GM10266 (cell line): ENCODE results near the gene FAM174B.

Source experiments
- DNase-seq: peaks from one replicate; pipeline ENCODE4 v3.0.0; 2012; ENCODE audit errors: extremely low spot score
- CTCF ChIP-seq: IDR thresholded peaks from 2 replicates; pipeline ENCODE4 v1.5.1; 2012; ENCODE audit warnings: mild to moderate bottlenecking, low read depth; ENCODE audit not compliant: control insufficient read depth, insufficient read depth; ENCODE audit errors: missing control alignments

The FAM174B gene

GRCh38 chr15:92634671-92635201, 20.8 kb downstream of the FAM174B start:
- no peak for DNase-seq
- no peak for TF ChIP-seq CTCF

- no peak for DNase-seq
- TF ChIP-seq CTCF: no peak
These were observed 21.5 kb downstream of the FAM174B start for GRCh38 chr15:92634060-92634459.

DNA sequence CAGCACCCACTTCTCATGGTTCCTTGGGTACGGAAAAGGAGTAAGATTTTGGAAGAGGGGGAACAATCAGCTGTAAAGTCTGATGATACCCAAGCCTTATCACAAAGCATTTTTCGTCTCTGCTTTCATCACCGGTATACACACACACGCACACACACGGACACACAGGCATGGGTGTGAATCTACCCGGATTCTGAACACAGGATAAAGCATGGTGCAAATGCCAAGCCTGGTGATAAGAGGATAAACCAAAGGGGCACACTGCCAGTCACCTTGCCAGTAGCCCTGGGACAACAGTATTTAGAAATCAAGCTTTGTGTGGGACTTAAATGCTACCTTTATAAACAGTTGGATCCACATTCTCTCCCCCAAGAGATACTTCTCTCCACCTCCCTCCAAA, 22.2 kb downstream of the FAM174B start:
- DNase-seq: no peak
- no peak for TF ChIP-seq CTCF

GRCh38 chr15:92633001-92633400, 22.6 kb downstream of the FAM174B start:
- DNase-seq: no peak
- no peak for TF ChIP-seq CTCF

- TF ChIP-seq CTCF: no peak
- no peak for DNase-seq
These were observed 23.9 kb downstream of the FAM174B start for GRCh38 chr15:92631721-92632120.

- DNase-seq: no peak
- TF ChIP-seq CTCF: no peak
These were observed 25.5 kb downstream of the FAM174B start for GRCh38 chr15:92629975-92630626.

GRCh38 chr15:92629276-92629974, 26.1 kb downstream of the FAM174B start:
- no peak for TF ChIP-seq CTCF
- no peak for DNase-seq
